Measurements from ENCODE around the gene TCP11X2.
"Not testable (repeated sequence)": the region's sequence is repeated elsewhere in the genome, so short reads cannot be mapped to it uniquely, and the experiment has no call there.

TCP11X2 gene

GRCh38 chrX:102414493-102414892 lies 57.1 kb downstream of the TCP11X2 start:
- DNase-seq; H3K27ac ChIP-seq (ENCODE audit: insufficient read depth, low read length, poor library complexity, severe bottlenecking); H3K4me1 ChIP-seq (ENCODE audit: control insufficient read depth, insufficient read depth, low read length, poor library complexity, severe bottlenecking); H3K36me3 ChIP-seq (ENCODE audit: control insufficient read depth, insufficient read depth, low read length); H3K4me3 ChIP-seq (ENCODE audit: insufficient read depth, low read depth, low read length, poor library complexity, severe bottlenecking); H3K27me3 ChIP-seq (replicated peaks; ENCODE audit: control insufficient read depth, insufficient read depth, low read length, poor library complexity, severe bottlenecking); H3K9me3 ChIP-seq (ENCODE audit: control insufficient read depth, low read length): not testable (repeated sequence)
